ENCODE results near the gene RYR1.
"Not testable (repeated sequence)": the region's sequence is repeated elsewhere in the genome, so short reads cannot be mapped to it uniquely, and the experiment has no call there.

Gene RYR1

GRCh38 chr19:38624822-38625221 is 191.3 kb downstream of the RYR1 start:
- no peak for DNase-seq

GRCh38 chr19:38626401-38626800 is 192.9 kb downstream of the RYR1 start:
- no peak for DNase-seq

DNA sequence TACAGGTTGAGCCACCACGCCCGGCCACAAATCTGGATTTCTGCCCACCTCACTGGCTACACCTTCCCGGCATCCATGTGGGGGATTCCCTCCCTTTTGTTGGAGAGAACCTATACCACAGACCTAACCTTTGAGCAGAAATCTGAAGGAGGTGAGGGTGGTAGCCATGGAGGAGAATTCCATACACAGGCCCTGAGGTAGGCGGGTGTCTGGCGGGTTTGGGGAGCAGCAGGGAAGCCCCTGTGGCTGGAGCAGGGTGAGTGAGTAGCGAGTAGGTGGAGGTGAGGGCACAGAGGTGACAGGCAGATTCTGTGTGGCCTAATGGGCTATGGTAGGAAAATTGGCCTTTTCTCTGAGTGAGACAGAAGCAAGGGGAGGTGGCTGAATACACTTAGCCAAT is 196.1 kb downstream of the RYR1 start:
- no peak for DNase-seq

DNA sequence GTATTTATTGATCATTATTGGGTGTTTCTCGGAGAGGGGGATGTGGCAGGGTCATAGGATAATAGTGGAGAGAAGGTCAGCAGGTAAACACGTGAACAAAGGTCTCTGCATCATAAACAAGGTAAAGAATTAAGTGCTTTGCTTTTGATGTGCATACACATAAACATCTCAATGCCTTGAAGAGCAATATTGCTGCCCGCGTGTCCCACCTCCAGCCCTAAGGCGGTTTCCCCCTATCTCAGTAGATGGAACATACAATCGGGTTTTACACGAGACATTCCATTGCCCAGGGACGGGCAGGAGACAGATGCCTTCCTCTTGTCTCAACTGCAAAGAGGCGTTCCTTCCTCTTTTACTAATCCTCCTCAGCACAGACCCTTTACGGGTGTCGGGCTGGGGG is 197.8 kb downstream of the RYR1 start:
- DNase-seq, result not testable (repeated sequence)

- not testable (repeated sequence) for DNase-seq
These were observed 198.5 kb downstream of the RYR1 start for GRCh38 chr19:38631811-38632475.

DNA sequence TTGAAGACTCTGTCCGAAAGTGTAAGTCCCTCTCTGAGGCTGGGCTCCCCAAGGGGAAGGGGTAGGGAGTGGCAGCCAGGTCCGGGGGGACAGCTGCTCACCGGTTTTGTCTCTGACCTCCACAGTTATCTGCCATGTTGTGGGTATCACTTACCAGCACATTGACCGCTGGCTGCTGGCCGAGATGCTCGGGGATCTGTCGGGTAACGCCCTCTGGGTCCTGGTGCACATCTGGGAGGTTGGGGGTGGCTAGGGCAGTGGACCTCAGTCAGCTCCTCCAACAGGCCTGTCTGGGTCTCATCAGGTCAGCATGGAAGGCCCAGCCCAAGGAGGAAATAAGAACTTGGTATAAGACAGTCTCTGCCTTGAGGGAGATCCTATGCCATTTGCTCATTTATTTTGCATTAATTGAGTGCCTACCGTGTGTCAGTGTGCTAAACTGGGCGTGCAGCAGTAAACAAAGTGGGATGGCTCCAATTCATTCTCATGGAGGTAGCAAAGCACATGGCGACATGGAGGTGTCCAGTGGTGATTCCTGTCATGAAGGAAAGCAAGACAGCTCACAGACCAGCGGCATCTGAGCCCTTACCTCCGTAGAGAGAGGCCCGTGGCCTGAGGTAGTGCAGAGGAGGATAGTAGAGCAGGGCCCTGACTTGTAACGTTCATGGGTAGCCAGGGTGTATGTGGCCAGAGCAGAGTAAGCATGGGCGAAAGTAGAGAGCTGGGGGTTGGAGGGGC is 199.2 kb downstream of the RYR1 start:
- DNase-seq, result no peak

DNA sequence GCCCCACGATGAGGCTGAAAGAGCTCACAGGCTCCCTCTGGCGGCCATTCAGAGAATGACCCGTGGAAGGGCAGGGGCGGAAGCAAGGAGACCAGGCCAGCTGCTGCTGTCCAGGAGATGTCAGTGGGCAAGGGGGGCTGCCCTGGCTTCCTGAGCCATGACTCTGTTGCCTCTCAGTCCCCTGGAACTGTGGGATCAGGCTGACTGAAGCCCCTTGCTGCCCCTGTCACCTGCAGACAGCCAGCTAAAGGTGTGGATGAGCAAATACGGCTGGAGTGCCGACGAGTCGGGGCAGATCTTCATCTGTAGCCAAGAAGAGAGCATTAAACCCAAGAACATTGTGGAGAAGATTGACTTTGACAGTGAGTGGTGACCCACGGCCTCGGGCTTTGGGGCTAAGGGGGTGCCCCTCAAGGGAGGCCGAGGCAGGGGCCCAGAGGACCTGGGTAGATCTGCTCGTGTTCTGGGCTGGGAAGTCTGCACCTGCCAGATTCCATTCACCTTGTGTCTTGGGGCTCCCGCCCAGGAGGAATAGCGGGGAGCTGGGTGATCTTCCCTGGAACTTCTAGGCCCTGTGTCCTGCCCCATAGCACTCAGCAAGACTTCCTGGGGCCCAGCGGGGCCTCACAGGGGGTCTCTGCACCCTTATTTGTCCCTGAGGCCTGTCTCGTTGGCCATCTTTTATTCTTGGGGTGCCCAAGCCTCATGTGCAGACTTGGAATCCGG is 201.4 kb downstream of the RYR1 start:
- DNase-seq, result peak; percentile 62

GRCh38 chr19:38635483-38636399 is 202.2 kb downstream of the RYR1 start:
- no peak for DNase-seq
